CD1c-positive myeloid dendritic cell (primary cell): ENCODE data around the gene OGFOD2.
"Not testable (repeated sequence)": the region's sequence is repeated elsewhere in the genome, so short reads cannot be mapped to it uniquely, and the experiment has no call there.

ENCODE experiments used
- DNase-seq: peaks from one replicate; pipeline ENCODE4 v3.0.0-alpha.2; 2016; ENCODE audit errors: extremely low spot score

Gene OGFOD2

DNA sequence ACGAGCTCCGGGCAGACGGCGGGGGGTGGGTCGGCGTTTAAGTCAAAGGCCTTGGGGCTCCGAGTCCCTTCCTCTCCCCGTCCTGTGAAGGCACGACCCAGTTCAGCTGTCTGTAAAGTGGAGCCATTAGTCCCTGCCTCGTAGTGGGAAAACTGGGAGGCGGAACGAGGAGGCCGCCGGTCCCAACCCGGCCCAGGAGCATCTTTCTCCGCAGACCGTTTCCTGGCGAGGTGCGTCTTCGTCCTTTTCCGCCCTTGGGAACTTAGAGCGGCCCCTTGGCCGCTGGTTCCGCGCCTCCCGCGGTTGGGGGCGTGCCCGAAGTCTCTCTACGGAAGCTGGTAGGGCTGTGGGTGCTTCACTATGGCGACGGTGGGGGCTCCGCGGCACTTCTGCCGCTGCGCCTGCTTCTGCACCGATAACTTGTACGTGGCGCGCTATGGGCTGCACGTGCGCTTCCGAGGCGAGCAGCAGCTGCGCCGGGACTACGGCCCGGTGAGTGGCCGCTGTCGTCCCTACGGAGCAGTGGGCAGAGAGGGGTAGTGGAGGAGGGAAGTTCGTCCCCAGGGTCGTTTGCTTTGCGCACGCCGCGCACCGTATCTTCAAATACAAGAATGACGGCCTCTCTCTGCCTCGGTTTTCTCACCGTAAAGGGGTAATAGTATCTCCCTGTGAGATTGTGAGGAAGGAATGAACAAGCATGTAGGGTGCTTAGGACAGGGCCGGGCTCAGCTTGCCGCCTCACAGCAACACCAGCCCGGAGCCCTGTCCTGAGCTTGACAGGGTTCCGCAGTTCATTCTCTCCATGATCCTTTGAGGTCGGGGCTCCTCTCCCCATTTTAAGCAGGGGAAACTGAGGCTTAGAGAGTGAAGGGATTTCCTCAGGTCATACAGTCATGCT is at the start of gene OGFOD2:
Gene OGFOD2, plus strand, starts transcription at position 353 of the 898 bp plus-strand sequence. Its CDS starts 8 bp downstream, at position 361.
- DNase-seq, result peak; percentile 97

DNA sequence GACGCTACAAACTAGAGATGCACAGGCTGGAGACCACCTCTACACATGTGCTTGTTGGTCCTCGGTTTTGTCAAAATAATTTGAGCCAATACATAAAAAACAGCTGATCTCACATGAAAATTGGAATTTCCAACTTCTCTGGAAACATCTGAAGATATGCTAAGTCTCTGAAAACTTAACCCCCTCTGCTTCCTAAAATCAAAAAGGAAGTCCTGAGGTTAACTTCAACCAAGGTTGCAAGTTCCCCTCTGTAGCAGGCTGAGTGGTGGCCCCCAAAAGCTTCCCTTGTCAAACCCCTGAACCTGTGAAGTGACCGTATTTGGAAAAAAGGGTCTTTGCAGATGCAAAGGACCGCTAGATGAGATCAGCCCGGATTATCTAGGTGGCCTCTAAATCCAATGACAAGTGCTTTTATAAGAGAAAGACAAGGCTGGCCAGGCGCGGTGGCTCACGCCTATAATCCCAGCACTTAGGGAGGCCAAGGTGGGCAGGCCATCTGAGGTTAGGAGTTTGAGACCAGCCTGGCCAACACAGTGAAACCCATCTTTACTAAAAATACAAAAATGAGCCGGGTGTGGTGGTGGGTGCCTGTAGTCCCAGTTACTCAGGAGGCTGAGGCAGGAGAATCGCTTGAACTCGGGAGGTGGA is 47.2 kb upstream of the OGFOD2 start:
- peak; percentile 41 for DNase-seq

DNA sequence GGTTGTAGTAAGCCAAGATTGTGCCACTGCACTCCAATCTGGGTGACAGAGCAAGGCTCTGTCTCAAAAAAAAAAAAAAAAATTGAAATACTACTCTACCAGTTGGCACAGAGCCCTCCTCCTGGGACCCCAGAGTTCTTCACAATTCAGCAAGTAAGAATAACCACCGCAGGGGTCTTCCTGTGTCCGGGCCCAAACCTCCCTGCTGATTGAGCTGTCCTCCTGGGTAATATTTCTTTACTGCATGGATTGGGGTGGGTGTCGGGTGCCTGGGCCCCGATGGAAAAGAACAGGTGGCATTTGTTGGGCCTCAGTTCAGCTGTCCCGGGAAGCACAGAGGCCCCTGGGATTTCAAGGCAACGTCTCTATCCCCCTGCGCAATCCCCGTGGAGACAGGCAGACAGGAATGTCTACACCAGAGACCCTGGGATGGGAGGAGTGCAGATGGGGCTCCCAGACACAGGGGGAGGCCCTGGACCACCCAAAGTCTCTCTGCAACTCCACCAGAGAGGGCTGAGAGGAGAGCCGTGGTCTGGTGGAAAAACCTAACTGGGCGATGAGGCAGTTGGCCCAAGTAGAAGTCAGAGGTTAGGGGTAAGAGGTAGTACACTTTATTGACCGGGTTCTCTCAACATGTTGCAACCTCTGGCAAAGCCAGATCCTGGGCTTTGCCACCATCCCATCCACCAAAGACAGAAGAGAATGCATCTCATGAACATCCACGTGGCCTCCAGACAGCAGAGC is 46.5 kb upstream of the OGFOD2 start:
- DNase-seq, result no peak

DNA sequence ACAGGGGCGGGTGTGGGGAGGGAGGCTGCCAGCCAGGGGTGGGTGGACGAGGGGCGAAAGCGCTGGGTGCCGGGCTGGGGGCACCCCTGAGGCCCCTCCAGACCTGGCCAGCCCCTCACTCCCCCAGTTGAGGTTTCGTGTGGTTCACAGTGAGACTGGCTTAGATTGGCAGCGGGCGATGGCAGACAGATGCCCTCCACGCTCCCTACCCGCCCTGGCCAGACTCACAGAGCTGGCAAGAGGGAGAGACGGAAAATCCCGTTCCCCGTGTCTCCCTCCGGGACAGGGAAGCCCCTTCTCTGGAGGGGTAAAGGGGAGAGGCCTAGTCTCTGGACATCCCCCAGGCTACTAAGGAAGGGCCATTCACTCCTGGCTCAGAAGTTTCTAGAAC is 45.9 kb upstream of the OGFOD2 start:
- no peak for DNase-seq

DNA sequence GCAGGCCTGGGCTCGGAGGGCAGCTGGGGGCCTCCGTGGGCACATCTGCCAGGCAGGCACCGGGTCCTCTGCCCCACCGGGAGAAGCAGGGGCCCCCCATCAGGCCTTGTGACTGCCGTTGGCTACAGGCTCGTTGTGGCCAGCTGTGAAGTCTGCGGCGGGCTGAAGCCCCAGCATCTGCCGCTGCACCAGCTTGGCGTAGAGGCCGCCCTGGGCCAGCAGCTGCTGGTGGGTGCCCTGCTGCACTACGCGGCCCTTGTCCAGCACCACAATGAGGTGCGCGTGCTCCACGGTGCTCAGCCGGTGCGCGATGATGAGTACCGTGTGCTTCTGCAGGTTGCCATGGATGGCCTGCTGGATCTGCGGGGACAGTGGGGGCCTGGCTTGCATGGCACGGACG is 45.2 kb upstream of the OGFOD2 start:
- DNase-seq, result no peak

DNA sequence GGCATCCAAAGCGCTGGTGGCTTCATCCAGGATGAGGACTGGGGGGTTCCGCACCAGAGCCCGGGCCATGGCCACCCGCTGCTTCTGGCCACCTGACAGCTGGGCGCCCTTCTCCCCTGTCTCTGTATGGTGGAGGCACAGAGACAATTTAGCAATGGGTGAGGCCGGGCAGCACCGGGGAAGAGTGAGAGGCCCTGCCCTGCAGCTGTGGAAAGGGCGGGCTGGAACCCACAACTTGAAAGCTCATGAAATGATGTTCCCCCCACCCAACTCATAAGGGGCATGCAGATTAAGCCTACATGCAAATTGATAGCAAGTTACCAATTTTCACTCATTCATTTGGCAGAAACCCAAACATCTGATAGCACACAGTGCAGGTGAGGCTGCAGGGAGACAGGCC is 42.8 kb upstream of the OGFOD2 start:
- DNase-seq, result no peak

DNA sequence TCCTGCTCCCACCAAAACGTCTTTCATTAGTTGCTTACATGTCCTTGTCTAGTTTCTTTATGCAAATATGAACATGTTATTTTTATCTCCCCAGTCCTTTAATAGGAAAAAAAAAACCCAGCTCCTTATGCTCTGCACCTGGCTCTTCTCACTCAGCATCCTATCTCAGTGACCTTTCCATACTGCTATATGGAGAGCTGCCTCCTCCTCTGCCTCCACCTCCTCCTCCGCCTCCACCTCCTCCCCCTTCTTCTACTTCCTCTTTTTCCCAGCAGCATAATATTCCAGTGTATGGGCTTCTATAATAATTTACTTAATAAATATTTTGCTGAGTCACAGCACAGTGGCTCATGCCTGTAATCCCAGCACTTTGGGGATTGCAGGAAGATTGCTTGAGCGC is 40.3 kb upstream of the OGFOD2 start:
- DNase-seq, result no peak

DNA sequence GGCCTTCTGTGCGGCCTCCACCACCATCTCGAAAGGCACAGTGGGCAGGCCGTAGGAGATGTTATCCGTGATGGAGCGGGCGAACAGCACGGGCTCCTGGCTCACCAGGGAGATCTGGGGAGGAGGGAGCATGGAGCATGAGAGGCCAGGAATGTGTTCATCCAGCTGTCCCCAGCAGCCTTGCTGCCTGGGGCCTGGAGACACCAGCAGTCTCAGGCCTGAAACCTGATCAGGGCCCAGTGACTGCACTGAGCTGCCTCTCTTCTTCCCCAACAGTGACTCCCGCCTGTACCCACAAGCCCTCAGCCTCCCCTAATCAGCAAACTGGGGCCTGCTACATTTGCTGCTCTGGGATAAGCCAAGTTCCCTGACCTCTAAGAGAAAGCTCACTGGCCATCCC is 39.7 kb upstream of the OGFOD2 start:
- DNase-seq, result no peak

DNA sequence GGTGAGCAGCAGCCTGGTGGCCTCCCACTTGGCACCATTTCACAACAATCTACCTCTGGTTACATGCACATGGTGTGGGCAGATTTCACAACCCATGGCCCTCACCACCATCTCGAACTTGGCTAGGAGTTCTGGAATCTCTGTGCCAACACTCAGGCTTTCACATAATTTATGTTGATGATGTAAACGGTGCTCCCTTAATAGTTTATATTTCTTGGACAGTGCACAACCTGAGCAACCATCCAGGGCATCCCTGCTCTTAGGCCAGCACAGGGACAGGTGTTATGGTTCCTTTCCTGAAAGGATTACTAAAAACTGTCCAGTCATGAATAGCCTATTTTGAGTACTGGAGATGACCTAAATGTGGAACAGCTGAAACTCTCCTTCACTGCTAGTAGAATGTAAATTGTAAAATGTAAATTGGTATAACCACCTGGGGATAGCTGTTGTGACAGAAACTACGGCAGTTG is 37.4 kb upstream of the OGFOD2 start:
- peak; percentile 20 for DNase-seq

DNA sequence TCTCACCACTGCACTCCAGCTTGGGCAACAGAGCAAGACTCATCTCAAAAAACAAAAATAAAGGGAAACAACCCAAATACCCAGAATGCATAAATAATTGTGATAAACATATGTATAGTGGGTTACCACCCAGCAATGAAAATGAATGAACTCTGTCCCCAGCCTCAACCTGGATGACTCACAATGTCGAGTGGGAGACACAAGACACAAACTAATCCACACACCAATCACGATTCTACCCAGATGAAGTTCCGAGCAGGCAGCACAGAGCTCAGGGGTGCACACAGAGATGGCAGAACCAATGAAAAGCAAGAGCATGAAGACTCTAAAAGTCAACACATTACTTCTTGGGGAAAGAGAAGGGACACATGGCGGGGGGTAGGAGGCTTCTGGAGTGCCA is 35.9 kb upstream of the OGFOD2 start:
- no peak for DNase-seq

DNA sequence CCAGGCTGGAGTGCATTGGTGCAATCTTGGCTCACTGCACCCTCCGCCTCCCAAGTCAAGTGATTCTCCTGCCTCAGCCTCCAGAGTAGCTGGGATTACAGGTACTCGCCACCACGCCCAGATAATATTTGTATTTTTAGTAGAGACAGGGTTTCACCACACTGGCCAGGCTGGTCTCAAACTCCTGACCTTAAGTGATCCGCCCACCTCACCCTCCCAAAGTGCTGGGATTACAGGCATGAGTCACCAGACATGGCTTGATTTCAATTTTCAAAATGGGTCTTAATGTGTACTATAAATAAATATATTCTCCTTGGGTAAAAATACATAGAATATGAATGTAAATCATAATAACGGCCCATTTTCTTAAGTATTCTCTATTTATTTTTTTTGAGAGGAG is 33.7 kb upstream of the OGFOD2 start:
- not testable (repeated sequence) for DNase-seq

DNA sequence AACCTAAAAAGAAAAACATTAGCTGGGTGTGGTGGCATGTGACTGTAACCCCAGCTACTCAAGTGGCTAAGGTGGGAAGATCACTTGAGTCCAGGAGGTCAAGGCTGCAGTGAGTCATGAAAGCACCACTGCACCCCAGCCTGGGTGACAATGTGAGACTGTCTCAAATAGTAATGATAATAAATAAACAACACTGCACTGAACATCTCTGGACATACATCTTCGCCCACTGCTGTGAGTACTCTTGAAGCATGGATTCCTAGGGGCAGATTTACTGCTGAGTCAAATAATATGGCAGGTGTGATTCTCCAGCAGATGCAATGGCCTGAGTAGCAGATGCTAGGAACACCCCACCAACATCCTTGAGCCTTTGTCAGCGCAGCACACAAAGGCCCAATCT is 32.4 kb upstream of the OGFOD2 start:
- DNase-seq, result peak; percentile 20

DNA sequence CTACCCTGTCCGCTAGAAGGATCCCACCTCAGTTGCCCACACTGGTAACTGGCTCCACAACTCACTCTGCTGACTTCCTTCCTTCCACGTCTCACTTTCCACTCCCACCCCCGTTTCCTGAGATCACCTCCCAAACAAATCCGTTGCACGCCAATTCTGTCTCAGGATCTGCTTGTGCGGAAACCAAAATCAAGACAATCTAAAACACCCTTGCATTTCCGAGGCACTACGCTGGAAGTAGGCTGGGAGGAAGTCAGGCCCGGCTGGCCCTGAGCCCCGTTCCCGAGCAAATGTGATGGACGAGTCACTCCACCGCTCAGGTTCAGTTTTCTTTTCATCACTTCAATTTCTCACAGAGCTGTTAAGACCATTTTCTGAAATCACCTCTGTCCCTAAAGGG is 31.8 kb upstream of the OGFOD2 start:
- DNase-seq, result peak; percentile 56

DNA sequence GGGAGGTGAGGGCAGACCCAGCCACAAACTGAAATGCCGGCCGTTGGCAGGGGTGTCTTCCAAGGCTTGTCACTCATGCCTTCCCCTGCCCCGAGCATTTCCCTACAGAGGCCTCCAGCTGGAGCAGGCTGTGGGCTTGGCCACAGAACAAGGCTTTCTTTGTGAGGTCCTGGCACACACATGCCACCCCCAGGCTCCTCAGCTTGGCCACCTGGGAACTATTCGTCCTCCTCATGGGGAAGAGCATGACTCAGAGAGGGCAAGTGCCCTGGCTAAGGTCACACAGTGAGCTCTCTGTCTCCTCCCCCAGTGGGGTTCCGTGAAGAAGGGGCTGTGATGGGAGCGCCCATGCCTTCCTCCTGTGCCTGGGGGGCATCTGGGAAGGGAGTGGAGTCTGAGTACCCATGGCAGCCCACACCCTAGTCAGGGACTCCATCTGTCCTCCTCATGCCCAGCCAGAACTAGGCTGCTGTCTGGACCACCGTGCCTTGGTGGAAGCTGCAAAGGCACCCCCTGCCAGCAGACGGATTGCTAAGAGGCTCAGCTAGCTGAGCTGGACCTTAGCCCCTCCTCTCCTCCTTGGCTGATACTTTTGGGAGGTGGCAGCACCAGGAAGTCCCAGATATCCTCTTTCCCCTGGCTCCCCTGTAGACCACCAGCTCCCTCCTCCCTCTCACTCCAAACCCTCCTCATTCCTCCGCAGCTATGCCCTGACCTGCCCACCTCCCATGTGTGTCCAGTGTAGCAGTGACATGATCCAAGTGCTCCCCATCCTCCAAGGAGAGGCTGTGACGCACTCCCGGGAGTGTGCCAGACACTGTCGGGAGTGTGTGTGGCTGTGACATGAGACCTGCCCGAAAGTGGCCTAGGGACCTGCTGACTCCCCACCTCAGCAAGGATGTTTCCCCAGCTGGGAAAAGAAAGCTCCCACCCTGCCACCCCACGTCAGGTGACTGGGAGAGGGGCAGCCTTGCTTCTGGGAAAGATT is 30.1 kb upstream of the OGFOD2 start:
- no peak for DNase-seq

DNA sequence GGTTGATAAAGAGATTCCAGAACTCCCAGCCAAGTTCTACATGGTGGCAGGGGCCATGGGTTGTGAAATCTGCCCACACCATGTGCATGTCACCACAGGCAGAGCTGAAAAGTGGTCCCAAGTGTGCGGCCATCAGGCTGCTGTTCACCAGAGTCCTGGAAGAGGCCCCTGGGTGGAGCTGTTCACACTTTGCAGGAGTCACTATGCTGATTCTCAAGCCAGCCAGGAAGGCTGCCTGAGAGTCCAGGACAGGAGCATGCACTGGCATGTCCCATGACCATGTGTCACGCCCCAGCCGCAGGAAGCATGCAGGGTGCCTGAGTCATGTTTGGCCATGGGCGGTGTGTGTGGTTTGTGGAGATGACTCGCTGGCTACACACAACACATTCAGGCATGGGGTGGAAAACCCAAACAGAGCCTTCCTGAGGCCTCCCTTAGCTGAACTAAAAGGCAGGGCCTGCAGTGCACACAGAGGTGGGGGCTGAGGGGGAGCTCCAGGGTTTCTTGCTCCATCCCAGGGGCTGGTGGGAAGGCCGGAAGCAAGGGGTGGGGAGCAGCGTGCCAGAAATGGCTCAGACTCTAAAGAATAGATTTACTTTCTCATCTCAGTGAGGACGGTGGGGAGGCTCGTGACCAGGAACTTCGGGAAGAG is 28.2 kb upstream of the OGFOD2 start:
- DNase-seq, result peak; percentile 97

DNA sequence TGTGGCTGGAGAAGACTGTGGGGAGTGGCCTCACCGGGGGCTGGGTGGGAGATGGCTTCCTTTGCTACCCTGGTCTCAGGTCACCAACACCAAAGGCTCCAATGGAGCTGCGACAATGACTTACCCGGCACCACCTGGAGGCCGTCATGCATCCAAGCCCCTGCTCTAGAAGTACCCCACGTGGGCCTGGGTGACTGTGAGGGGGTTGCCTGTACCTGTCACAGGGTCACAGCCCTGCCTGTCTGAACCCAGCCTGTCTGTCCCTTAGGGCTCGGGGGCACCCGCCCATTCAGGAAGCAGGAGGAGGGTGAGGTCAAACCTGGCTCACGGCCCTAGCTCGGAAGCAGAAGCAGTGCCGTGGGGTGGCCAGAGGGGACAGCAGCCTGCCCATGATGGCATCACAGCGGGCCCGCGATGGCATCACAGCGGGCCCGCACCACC is 27.7 kb upstream of the OGFOD2 start:
- peak; percentile 84 for DNase-seq

DNA sequence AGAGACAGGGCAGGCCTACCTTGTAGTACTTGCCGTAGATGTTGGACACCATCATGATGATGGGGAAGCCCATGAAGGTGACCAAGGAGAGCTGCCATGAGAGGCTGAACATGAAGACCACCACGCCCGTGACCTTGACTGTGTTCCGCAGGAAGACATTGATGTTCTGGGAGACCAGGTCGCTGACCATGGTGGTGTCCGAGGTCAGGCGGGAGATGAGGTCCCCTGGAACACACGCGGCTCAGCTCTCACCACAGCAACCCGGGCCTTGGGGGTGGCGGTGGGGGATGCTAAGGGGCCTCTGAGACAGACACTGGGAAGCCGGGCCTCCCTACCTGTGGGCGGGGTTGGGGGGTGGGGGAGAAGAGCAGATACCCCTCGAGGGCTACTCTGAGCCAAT is 26.4 kb upstream of the OGFOD2 start:
- DNase-seq, result no peak

DNA sequence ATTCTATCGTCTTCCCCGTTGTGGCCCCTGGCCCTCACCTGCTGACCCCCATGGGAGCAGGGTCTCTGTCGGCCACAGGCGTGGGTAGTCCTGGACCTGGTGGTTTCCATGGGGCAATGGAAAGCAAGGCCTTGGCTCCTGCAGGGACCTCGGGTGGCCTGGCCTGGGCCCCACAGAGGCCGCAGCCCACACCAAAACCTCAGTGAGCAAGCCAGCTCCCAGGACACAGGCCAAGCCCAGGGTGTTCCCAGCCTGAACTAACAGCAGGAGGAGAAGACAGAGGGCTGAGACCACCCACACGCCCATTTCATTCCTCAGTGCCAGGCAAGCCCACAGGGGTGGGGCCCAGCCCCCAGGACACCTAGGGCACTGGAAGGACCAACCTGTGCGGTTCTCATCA is 25.6 kb upstream of the OGFOD2 start:
- no peak for DNase-seq

DNA sequence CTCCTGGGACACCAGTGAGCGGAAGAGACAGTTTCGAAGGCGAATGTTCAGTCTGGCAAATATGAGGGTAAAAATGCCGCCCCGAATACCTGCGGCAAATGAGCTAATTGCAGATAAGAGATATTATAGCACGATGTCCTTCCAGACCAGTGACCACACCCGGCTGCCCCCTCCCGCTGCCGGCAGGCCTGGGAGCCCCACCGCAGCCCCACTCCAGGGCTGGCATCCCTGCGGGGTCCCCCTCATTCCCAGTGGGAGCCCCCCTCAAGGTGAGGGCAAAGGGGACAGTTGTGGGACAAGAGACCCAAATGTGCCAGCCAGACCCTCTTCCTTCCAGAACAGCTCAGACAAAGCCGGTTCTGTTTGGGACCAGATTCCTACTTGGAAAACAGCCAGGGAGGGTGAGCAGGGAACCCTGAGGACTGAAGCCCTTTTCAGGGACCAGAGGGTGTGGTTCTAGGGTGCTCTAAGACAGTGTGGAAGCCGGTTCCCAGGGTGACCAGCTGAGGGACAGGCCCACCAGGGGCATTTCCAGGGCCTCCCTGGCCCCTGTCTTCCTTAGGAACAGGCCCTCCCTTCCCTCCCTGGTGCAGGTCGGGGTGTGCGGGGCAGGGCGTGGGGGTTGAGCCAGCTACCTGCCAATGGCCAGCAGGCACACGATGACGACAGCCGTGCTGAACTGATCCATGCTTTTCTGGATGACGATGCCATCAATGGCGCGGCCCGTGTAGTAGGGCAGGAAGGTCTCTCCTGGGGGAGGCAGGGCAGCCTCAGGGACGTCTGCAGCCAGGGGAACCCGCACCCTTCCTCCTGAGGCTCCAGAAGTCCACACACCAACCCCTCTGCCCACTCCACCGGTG is 25.0 kb upstream of the OGFOD2 start:
- DNase-seq, result no peak

DNA sequence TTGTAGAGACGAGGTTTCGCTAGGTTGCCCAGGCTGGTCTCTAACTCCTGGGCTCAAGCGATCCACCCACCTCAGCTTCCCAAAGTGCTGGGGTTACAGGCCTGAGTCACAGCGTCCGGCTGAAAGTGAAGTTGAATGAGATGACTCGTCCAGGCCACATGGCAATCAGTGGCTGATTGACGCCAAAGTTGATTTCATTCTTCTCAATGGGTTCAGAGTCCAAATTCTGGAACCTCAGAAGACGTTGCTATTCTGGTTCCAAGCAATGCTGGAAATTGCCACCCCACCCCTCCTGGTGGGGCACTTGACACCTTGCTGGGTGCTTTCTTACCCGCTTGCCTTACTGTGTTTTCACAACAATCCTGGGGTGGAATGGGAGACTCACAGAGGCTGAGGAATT is 23.6 kb upstream of the OGFOD2 start:
- DNase-seq, result peak; percentile 71
